ENCODE data around the gene ZNF486. TPM values are rescaled to one million over a fixed set of nuclear protein-coding genes. Genes with fewer than 3 reads are reported as not detected.
"Not testable (repeated sequence)": the region's sequence is repeated elsewhere in the genome, so short reads cannot be mapped to it uniquely, and the experiment has no call there.

The ZNF486 gene
- total RNA-seq, 2 experiments from 2014 or later = 14.3 to 15.4 TPM

GRCh38 chr19:20179956-20180355 is 12.9 kb downstream of the ZNF486 start:
- H3K27ac Mint-ChIP-seq, H3K27me3 Mint-ChIP-seq, H3K4me1 Mint-ChIP-seq, H3K9me3 Mint-ChIP-seq, H3K4me3 Mint-ChIP-seq, DNase-seq: not testable (repeated sequence)
- H3K36me3 Mint-ChIP-seq = peaks cover 58% of the 10 kb centered on the region

- DNase-seq = no peak
- Mint-ChIP-seq H3K27ac (no peak overlapping the region), H3K36me3 (peaks cover 51% of the 10 kb centered on the region)
Observed at GRCh38 chr19:20182222-20182785, 15.3 kb downstream of the ZNF486 start.

GRCh38 chr19:20186174-20186573 is 19.2 kb downstream of the ZNF486 start:
- no peak overlapping the region for H3K27ac Mint-ChIP-seq
- peaks cover 3% of the 10 kb centered on the region for H3K4me1 Mint-ChIP-seq
- no peak for DNase-seq
- H3K9me3 Mint-ChIP-seq = peaks cover 16% of the 10 kb centered on the region
- peaks cover 54% of the 10 kb centered on the region for H3K36me3 Mint-ChIP-seq
- no peak overlapping the region for H3K4me3 Mint-ChIP-seq
- no peaks in the 10 kb centered on the region for H3K27me3 Mint-ChIP-seq

More at GRCh38 chr19:20182222-20182785, 15.3 kb downstream of the ZNF486 start:
- no peak overlapping the region for H3K4me3 Mint-ChIP-seq
- peaks cover 6% of the 10 kb centered on the region for H3K4me1 Mint-ChIP-seq
- H3K27me3 Mint-ChIP-seq = no peaks in the 10 kb centered on the region
- no peaks in the 10 kb centered on the region for H3K9me3 Mint-ChIP-seq

GRCh38 chr19:20197747-20198146 is 30.7 kb downstream of the ZNF486 start:
- Mint-ChIP-seq H3K27ac (no peak overlapping the region), H3K36me3 (peaks cover 76% of the 10 kb centered on the region), H3K27me3 (no peaks in the 10 kb centered on the region), H3K4me1 (no peaks in the 10 kb centered on the region), H3K4me3 (no peak overlapping the region), H3K9me3 (peaks cover 34% of the 10 kb centered on the region)
- DNase-seq = no peak

- no peaks in the 10 kb centered on the region for H3K27me3 Mint-ChIP-seq
- no peak overlapping the region for H3K27ac Mint-ChIP-seq
- DNase-seq = no peak
- no peaks in the 10 kb centered on the region for H3K4me1 Mint-ChIP-seq
- H3K4me3 Mint-ChIP-seq = no peak overlapping the region
- H3K36me3 Mint-ChIP-seq = peaks cover 46% of the 10 kb centered on the region
- H3K9me3 Mint-ChIP-seq = peaks cover 21% of the 10 kb centered on the region
Observed at GRCh38 chr19:20209051-20209450, 42.0 kb downstream of the ZNF486 start.

- not testable (repeated sequence) for H3K4me3 Mint-ChIP-seq, H3K27ac Mint-ChIP-seq, H3K9me3 Mint-ChIP-seq, H3K27me3 Mint-ChIP-seq, DNase-seq, H3K4me1 Mint-ChIP-seq
- H3K36me3 Mint-ChIP-seq = peaks cover 37% of the 10 kb centered on the region
Observed at GRCh38 chr19:20214366-20214765, 47.4 kb downstream of the ZNF486 start.

- Mint-ChIP-seq H3K36me3 (peaks cover 46% of the 10 kb centered on the region), H3K9me3 (peaks cover 17% of the 10 kb centered on the region)
- H3K27ac Mint-ChIP-seq, DNase-seq, H3K27me3 Mint-ChIP-seq, H3K4me3 Mint-ChIP-seq, H3K4me1 Mint-ChIP-seq: not testable (repeated sequence)
Observed at GRCh38 chr19:20221605-20222004, 54.6 kb downstream of the ZNF486 start.

GRCh38 chr19:20233105-20233504 is 66.1 kb downstream of the ZNF486 start:
- H3K27me3 Mint-ChIP-seq = no peaks in the 10 kb centered on the region
- H3K27ac Mint-ChIP-seq = no peak overlapping the region
- H3K4me1 Mint-ChIP-seq = peaks cover 5% of the 10 kb centered on the region
- no peak for DNase-seq
- H3K4me3 Mint-ChIP-seq = no peak overlapping the region
- H3K9me3 Mint-ChIP-seq = peaks cover 17% of the 10 kb centered on the region
- H3K36me3 Mint-ChIP-seq = peaks cover 74% of the 10 kb centered on the region

GRCh38 chr19:20235156-20235555 is 68.1 kb downstream of the ZNF486 start:
- Mint-ChIP-seq H3K27ac (no peak overlapping the region), H3K36me3 (peaks cover 57% of the 10 kb centered on the region), H3K4me3 (no peak overlapping the region), H3K27me3 (no peaks in the 10 kb centered on the region), H3K9me3 (peaks cover under 1% of the 10 kb centered on the region), H3K4me1 (peaks cover 7% of the 10 kb centered on the region)
- no peak for DNase-seq

- Mint-ChIP-seq H3K9me3 (no peaks in the 10 kb centered on the region), H3K36me3 (peaks cover 34% of the 10 kb centered on the region), H3K4me1 (peaks cover 7% of the 10 kb centered on the region), H3K27me3 (no peaks in the 10 kb centered on the region), H3K27ac (peak overlapping the region; percentile 98), H3K4me3 (peak overlapping the region; percentile 99)
- peak; percentile 90 for DNase-seq
Observed at GRCh38 chr19:20237773-20238623, 71.0 kb downstream of the ZNF486 start.

- Mint-ChIP-seq H3K27me3 (no peaks in the 10 kb centered on the region), H3K36me3 (no peaks in the 10 kb centered on the region), H3K27ac (no peak overlapping the region), H3K4me3 (no peak overlapping the region), H3K9me3 (peaks cover 3% of the 10 kb centered on the region), H3K4me1 (peaks cover 2% of the 10 kb centered on the region)
- no peak for DNase-seq
Observed at GRCh38 chr19:20243629-20244028, 76.6 kb downstream of the ZNF486 start.

- Mint-ChIP-seq H3K27ac (no peak overlapping the region), H3K4me1 (peaks cover 2% of the 10 kb centered on the region), H3K27me3 (no peaks in the 10 kb centered on the region), H3K4me3 (no peak overlapping the region), H3K36me3 (no peaks in the 10 kb centered on the region), H3K9me3 (peaks cover 3% of the 10 kb centered on the region)
- no peak for DNase-seq
Observed at GRCh38 chr19:20244356-20244755, 77.3 kb downstream of the ZNF486 start.

- no peak for DNase-seq
- no peak overlapping the region for H3K27ac Mint-ChIP-seq
- peaks cover 2% of the 10 kb centered on the region for H3K4me1 Mint-ChIP-seq
- peaks cover 3% of the 10 kb centered on the region for H3K9me3 Mint-ChIP-seq
- H3K27me3 Mint-ChIP-seq = no peaks in the 10 kb centered on the region
- H3K36me3 Mint-ChIP-seq = no peaks in the 10 kb centered on the region
- H3K4me3 Mint-ChIP-seq = no peak overlapping the region
Observed at GRCh38 chr19:20245309-20245708, 78.3 kb downstream of the ZNF486 start.

- H3K36me3 Mint-ChIP-seq = no peaks in the 10 kb centered on the region
- no peak for DNase-seq
- peaks cover 2% of the 10 kb centered on the region for H3K4me1 Mint-ChIP-seq
- H3K27ac Mint-ChIP-seq = no peak overlapping the region
- H3K9me3 Mint-ChIP-seq = peaks cover 3% of the 10 kb centered on the region
- no peaks in the 10 kb centered on the region for H3K27me3 Mint-ChIP-seq
- H3K4me3 Mint-ChIP-seq = no peak overlapping the region
Observed at GRCh38 chr19:20247016-20247683, 80.1 kb downstream of the ZNF486 start.

- not testable (repeated sequence) for H3K36me3 Mint-ChIP-seq, DNase-seq, H3K9me3 Mint-ChIP-seq, H3K27me3 Mint-ChIP-seq, H3K4me1 Mint-ChIP-seq, H3K4me3 Mint-ChIP-seq, H3K27ac Mint-ChIP-seq
Observed at GRCh38 chr19:20248258-20248657, 81.2 kb downstream of the ZNF486 start.
